DLD1 (cell line): ENCODE results near the gene AP4M1.

ENCODE experiments used
- in situ Hi-C: cut with HindIII; loops from 2 replicates; pipeline ENCODE4 v1.10.0; 2017; ENCODE audit warnings: low sequenced_read_pairs

Gene AP4M1, protein sequence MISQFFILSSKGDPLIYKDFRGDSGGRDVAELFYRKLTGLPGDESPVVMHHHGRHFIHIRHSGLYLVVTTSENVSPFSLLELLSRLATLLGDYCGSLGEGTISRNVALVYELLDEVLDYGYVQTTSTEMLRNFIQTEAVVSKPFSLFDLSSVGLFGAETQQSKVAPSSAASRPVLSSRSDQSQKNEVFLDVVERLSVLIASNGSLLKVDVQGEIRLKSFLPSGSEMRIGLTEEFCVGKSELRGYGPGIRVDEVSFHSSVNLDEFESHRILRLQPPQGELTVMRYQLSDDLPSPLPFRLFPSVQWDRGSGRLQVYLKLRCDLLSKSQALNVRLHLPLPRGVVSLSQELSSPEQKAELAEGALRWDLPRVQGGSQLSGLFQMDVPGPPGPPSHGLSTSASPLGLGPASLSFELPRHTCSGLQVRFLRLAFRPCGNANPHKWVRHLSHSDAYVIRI

DNA sequence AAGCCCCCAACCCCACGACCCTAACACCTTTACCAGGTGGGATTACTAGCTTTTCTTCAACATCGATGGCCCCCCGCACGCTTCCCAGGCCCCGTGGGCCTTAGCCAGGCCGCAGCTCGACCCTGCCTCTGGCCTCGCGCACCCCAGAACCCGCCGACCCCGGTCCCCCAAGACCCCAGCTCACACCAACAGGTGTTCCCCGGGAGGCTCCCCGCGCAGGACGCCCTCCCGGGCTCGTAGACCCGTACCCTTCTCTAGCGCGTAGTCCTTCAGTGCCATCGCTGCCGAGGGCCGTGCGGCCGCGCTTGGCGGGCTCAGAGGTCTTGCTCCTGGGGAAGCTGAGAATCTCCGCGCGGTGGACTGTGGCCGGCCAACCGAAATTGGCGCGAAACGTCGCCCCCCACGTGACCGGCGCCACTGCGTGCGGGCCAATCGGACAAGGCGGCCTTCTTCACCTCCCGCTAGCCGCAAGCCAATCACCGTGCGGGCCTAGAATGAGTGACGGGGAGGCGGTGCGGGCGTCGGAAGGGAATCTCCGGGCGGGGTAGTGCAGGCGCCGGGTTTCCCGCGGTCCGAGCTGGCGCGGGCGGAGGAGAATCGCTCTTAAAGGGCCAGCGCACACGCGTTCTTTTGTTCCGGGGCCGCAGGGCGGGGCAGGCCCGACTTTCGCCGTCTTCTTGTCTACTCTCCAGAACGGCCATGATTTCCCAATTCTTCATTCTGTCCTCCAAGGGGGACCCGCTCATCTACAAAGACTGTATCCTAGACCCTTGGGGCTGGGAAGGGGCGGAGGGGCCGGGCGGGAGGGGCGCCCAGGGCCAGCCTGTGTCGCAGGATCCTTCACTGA lies at the start of gene AP4M1, which contains the start of gene MCM7:
Gene AP4M1, plus strand, starts transcription at position 628 of the 847 bp plus-strand sequence. Its CDS starts 72 bp downstream, at position 700.
Gene MCM7, minus strand, starts transcription at position 382 of the 847 bp plus-strand sequence. Its CDS starts 103 bp downstream, at position 279.
- in situ Hi-C loops, result no loop called here

DNA sequence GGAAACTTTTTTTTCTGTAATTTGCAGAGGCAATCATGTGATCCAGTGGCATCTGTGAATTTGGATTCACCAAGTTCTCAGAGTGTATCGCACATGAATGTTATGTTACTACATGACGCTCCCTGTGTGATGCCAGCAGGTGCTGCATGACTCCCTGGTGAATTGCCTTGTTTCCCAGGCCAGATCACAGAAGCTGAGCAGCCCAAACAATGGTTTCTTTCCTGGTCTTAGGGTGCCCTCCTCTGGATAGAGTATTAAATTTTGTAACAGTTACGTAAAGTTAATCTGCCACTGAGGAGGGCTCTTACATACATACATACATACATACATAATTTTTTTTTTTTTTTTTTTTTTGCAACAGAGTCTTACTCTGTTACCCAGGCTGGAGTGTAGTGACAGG lies 48.2 kb upstream of the AP4M1 start:
- in situ Hi-C loops, result no loop called here

DNA sequence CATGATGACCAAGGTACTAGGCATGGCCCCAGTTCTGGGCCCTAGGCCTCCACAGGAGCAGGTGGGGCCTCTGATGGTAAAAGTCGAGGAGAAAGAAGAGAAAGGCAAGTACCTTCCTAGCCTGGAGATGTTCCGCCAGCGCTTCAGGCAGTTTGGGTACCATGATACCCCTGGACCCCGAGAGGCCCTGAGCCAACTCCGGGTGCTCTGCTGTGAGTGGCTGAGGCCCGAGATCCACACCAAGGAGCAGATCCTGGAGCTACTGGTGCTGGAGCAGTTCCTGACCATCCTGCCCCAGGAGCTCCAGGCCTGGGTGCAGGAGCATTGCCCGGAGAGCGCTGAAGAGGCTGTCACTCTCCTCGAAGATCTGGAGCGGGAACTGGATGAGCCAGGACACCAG lies 44.4 kb upstream of the AP4M1 start:
- in situ Hi-C loops, result no loop called here

DNA sequence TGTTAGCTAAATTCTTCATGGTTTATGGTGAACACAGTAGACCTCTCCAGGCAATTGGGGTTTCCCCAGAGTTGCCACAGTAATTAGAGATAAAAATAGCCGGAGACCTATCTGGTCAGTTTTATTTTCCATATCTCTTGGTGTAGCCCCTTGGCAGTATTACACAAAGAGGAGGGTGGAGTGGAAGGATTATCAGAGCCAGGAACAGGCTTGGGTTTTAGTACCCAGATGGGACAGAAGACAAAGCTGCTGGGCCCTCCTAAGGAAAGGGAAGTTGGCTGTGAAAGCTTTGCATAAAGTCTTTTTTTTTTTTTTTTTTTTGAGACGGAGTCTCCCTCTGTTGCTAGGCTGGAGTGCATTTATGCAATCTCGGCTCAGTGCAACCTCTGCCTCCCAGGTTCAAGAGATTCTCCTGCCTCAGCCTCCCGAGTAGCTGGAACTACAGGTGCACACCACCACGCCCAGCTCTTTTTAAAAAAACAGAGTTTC lies 42.1 kb upstream of the AP4M1 start:
- in situ Hi-C loops, result no loop called here

DNA sequence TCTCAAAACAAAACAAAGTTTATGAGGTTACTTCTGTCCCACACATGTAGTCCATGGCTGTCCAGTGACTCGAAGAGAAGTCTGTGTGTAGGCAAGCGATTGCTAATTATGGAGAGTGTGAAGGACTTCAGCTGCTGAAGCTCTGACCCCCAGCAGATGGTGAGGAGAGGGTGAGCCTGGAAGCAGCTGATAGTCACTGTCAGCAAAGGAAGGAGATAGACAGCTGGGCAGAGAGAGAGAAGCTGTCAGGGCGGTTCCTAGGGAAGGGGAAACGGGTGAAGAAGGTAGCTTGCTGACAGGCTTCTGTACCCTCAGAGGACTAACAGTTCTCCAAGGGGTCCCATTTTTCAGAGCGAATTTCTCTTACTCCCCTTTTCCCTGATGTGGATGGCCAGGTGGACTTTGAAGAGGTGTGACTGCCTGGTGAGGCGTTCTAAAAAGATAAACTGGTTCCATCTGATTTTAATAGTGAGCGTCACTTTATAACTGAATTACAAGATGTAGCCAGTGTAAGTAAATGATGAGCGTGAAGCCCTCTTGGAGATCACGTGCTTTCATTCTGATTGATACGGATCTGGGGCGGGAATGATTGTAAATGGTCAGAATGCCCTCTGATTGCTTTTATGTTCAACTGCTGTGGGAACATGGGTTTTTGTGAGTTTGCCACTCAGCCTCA lies 39.8 kb upstream of the AP4M1 start:
- in situ Hi-C loops, result no loop called here

DNA sequence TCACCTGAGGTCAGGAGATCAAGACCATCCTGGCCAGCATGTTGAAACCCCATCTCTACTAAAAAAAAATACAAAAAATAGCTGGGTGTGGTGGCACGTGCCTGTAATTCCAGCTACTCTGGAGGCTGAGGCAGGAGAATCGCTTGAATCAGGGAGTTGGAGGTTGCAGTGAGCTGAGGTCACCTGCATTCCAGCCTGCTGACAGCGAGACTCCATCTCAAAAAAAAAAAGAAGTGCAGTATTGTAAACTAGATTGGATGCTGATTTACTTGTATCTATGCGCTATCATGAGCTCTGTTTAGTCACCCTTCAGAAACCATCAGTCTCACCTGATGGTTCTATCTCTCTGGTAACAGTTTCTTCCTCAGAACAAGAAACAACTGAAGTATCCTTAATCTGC lies 38.1 kb upstream of the AP4M1 start:
- in situ Hi-C loops, result no loop called here

DNA sequence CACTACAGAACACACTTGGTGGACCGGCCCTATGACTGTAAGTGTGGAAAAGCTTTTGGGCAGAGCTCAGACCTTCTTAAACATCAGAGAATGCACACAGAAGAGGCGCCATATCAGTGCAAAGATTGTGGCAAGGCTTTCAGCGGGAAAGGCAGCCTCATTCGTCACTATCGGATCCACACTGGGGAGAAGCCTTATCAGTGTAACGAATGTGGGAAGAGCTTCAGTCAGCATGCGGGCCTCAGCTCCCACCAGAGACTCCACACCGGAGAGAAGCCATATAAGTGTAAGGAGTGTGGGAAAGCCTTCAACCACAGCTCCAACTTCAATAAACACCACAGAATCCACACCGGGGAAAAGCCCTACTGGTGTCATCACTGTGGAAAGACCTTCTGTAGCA lies 37.3 kb upstream of the AP4M1 start:
- in situ Hi-C loops, result no loop called here

DNA sequence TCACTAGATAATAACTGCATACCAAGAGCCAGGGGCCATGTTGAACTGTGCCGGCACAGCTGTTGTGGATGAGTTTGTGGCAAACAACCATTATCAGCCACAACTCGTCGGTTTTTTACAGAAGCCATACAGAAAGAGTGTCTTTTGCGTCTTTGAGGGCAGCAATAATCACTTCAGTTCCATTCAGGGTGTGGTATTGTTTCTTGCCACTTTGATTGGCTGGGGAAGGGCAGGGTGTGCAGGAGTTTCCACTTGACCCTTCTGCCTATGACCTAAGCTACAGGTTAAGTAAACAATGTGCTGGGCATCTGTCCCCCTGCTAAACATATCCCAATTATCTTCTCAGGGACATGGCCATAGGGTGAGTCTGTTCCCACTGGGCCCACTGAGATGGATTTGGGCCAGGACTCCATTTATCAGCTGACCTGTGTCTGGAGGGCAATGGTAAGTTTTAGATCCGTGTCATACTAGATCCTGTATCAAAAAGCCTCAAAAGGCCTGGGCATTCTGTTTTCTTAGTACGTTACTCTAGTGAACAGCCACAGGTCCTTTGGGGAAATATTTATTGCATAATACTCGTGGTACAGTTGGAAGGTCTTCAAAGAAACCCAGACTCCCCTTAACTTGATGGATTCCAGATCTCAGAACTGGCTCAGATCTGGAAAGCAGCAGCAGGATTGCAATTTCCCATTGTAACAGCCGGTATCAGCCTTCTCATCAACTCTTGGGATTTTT lies 35.8 kb upstream of the AP4M1 start:
- in situ Hi-C loops, result no loop called here

DNA sequence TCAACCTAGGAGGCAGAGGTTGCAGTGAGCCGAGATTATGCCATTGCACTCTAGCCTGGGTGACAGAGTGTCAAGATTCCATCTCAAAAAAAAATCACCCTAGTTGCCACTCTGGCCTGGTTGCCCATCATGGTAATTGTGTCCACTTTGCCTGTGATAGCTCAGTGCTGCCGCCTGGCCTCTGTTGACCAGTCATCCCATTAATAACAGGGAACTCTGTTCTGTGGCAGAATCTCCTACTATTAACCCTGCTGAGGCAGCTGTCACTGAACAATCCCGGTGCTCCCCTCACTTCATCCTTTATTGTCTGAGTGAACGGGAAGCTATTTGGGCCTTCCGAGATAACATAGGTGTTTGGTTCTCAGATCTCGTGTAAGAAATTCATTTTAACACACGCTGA lies 34.5 kb upstream of the AP4M1 start:
- in situ Hi-C loops, result no loop called here

DNA sequence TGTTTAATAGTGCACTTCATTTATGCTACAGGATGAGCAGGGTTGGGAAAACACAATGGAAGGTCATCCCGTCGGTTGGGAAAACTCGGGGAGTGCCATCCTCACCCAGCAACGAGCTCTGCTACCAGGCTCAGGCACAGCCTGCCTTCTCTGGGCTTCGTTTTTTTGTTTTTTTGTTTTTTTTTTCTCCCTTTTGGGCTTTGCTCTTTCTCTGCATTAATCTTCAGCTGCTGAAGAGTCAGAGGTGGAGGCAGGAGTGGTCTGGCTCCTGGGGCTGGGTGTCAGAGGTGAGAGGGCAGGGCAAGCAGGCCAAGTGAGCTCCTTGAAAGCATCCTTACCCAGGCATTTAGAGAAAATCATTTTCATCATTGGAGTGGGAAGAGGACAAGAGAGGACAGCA lies 31.5 kb upstream of the AP4M1 start:
- in situ Hi-C loops, result no loop called here

DNA sequence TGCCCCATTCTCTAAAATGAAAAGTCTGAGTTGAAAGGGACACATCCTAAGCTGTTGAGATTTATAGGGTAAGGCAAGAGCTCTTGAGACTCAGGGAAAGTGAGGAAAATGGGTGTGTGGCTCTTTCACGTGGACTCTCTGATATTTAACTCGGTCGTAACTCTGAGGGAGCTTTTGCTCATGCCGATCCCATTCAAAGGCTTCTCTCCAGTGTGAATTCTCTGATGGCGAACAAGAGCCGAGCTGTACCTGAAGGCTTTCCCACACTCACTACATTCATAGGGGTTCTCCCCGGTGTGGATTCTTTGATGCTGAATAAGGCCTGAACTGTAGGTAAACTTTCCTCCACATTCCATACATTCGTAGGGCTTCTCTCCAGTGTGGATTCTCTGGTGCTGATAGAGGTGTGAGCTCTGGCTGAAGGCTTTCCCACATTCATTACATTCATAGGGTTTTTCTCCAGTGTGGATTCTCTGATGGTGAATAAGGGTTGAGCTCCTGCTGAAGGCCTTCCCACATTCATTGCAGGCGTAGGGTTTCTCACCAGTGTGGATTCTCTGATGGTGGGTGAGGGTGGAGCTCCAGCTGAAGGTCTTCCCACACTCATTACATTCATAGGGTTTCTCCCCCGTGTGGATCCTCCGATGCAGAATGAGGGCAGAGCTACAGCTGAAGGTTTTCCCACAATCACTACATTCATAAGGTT lies 30.3 kb upstream of the AP4M1 start:
- in situ Hi-C loops, result no loop called here

DNA sequence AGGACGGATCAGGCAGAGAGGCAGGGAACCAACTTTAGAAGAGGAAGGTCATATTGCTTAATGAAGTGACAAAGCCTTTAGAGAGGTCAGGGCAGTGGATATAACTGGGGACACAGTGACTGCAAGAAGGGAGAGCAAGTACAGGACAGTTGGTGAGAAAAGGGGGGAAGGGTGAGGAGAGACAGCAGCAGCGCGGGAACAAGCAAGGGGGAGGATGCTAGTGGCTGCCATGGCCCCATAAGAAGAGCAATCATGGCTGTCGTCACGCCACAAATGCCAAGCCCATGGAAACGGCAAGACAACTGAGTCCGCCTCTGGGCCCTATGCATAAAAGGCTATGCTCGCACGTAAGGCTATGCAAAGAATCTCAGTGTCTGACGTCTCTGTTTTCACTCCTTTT lies 29.0 kb upstream of the AP4M1 start:
- in situ Hi-C loops, result no loop called here

DNA sequence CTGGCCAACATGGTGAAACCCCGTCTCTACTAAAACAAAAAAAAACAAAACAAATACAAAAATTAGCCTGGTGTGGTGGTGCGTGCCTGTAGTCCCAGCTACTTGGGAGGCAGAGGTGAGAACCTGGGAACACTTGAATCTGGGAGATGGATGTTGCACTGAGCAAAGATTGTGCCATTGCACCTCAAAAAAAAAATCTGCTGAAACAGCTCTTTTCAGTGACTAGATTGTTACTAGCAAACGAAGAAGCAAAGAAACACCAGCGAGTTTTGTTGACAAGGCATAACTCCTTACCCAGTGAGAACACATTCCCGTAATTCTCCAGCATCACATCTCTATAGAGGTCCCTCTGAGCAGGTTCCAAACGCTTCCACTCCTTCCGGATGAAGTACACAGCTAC lies 26.6 kb upstream of the AP4M1 start:
- in situ Hi-C loops, result no loop called here

DNA sequence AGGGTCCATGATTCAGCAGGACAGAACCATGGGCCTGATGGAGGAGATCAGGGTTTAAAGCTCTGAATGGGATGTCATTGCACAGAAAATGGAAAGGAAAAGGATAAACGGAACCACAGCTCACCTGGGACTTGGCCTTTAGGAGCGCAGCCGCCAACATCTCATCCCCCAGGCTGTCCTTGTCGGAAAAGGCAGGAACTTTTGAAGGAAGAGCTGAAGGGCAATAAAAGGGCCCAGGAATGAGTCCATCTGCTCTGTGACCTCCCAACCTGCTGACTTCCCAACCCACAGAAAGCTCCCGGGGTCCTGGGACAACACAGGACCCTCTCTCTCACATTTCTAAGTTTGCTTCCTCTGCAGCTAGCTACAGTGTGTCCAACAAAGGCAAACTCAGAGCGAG lies 26.0 kb upstream of the AP4M1 start:
- in situ Hi-C loops, result no loop called here

DNA sequence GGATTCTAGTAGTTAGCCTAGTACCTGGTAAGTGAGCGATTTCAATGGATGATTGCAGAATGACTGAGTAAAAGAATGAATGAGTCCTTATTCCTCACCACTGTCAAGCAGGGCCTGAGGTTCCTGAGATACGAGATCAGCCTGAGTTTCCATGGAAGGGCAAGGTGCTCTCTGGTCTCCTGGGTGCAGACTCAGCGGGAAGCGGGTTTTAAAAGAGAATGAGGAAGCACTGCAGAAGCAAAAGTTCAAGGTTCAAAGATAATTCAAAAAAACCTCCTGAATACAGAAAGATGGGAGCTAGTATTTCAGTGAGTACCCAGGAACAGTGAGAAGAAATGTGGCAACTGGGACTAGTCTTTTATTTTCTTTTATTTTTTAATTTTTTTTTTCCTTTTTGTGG lies 24.2 kb upstream of the AP4M1 start:
- in situ Hi-C loops, result no loop called here

DNA sequence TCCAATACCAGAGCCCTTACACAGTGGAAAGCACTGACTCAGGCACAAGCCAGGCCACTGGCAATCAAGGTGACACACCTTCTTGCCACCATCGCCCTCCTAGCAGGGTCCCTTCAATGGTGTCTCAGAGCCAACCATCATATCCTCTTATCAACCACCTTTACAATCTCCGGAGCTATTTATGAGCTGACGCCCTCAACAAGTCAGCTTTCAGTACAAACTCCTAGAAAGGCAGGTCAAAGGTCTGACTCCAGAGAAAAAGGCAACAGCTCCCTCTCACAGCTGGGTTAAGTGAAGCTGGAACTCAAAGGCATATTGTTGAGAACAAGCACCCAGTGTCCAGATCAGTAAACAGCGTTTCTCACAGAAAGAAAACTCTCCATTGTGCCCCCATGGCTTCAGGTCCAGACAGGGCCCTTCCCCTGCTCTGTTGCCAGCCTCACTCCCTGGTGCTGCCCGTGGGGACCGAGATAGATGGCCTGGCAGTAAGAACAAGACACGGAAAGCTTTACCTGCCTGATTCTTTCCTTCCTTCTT lies 22.4 kb upstream of the AP4M1 start:
- in situ Hi-C loops, result no loop called here

DNA sequence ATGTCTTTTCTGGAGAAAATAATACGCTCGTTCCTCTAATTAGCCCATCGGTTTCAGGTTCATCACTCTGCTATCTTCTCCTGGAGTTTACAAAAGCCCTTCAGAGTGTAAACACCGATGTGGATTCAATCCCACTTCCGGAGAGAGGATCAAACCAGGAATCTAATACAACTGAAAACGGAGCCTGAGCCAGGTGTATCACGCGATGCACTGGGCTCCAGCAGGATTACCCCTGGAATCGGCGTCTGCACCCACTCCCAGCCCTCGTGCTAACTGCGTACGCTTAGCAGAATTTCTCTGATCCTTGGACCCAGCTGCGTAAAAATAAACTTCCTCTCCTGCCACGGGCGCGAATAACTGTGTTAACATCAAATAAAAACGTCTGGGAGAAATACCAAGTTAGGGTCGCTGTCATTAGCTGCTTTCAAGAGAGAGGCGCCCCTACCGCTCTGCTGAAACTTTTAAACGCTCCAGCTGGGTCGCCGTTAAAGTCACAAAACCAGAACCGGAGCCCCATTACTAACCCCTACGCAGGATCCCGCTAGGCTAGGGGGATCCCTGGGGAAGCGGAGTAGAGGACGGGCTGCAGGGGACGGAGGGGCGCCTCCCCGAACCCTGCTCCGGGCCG lies 20.4 kb upstream of the AP4M1 start:
- in situ Hi-C loops, result no loop called here

DNA sequence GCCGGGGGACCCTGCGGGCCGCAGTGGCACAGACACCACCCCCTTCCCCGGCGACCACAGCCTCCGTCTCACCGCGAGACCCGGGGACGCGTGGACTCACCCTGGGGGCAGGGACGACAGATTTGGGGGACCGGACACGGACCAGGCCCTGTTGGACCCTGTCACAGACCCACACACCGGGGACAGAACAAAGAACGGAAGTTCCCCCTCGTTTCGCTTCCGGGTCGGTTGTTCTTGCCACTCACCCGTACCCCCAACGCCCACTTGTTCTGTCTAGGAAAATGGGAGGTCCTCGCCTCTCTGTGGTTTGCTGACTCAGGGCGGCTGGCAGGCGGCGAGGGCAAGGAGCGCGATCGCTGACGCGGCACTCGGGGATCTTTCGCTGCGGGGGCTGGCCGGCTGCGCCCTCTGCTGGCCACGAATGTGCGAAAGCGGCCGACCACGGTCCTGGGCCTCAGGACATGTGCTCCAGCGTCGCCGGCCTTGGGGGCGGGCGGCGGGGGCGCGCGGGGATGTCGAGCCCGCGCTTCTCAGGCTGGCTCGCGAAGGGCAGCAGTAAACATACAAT lies 19.8 kb upstream of the AP4M1 start, which contains the start of gene ZNF3:
Gene ZNF3, minus strand, starts transcription at position 189 of the 568 bp plus-strand sequence. CDS start 4,366 bp downstream, outside the sequence.
- in situ Hi-C loops, result no loop called here

DNA sequence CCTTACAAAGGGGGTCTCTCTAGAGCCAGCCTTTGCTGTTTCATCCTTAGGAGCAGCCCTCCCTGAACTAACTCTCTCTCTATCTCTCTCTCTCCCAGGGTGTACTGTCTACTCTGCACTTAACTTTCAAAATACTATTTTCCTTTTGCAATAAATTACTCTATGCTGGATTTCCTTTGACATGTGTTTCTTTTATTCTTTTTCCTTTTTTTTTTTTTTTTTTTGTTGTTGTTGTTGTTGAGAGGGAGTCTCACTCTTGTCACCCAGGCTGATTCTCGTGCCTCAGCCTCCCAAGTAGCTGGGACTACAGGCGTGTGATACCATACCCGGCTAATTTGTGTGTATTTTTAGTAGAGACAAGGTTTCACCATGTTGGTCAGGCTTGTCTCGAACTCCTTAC lies 18.5 kb upstream of the AP4M1 start:
- in situ Hi-C loops, result no loop called here
